CD4-positive, alpha-beta T cell treated with Interleukin-6 at 100 ng/mL for 8 hours (primary cell): ENCODE results near the gene ERC1.
"Not testable (repeated sequence)": the region's sequence is repeated elsewhere in the genome, so short reads cannot be mapped to it uniquely, and the experiment has no call there.

Experiments used
- DNase-seq: peaks from one replicate; pipeline ENCODE4 v3.0.0-alpha.2; 2020; ENCODE audit warnings: mixed read lengths, low spot score

Gene ERC1

DNA sequence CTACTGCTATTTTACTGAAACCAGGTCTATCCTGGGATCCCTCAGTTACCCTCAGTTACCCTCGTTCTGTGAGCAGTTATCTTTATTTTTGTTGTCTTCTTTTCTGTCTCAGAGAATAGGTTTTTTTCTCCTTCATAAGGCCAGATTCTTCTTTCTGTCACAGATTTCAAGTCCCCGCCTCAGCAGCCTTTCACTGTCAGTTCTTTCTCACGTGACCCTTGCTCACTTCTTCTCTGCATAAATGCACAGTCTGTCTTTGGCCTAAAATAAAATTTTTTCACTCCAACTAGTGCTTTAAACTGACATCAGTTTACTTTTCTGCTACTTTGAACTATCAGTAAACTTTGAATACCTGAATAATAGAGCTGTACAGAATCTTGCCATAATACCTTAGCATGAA, 299.7 kb downstream of the ERC1 start:
- DNase-seq = no peak

DNA sequence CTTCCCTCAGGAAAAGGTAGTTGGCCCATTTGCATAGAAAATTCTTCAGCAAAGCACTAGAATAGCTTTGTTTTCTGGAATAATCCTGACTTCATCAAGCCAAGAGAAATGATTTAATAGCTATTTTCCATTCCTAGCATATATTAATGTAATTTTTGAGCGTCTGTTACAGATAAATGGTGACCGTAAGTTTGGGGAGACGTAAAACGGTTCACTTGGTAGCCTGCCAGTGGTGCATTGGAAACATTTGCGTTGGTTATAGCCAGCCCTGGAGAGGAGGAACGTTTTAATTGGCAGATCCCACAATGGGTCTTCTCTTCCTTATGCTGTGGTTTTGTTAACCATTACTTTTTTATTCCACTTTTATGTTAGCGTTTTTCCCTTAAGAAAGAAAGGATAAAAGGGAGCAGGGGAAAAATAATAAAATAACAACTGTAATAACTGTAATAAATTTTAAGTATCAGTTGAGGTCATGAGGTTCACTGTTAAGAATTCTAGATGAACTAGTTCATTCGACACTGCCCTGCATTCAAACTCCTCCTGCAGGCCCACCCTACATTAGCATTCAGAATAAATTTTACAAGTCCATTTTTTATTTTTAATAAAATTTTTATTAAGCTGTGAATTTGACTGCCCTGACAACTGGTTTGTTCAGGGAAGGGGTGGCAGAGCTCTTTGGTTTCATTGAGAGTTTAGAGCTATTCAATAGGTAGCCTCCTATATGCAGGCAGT, 300.7 kb downstream of the ERC1 start:
- DNase-seq = no peak

DNA sequence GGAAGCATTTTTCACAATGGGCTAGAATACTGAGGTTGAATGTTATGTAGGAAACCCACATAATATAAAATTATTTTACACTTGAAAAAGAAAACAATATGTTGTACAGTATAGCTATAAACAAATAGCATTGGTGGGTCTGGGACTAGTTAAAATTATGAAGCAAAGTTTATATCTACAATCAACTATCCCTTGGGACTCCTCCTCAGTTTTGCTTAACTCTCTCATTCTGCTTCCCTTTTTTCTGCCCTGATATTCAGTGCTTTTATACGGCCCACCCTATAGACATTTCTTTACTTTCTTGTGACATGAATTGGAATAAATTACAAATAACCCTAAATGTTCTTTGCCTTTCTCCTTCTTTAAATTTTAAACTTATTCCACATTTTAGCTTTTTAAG, 302.9 kb downstream of the ERC1 start:
- DNase-seq = no peak

DNA sequence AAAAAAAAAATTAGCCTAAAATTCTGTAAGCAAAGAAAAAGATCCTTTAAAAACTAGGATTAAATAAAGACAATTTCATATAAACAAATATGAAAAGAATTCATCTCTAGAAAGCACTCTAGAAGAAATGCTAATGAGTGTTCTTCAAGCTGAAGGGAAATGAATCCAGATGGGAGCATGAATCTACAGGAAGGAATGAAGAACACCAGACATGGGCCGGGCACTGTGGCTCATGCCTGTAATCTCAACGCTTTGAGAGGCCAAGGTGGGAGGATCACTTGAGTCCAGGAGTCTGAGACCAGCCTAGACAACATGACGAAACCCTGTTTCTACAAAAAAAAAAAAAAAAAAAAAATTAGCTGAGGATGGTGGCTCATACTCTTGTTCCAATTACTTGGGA, 306.2 kb downstream of the ERC1 start:
- DNase-seq = no peak

DNA sequence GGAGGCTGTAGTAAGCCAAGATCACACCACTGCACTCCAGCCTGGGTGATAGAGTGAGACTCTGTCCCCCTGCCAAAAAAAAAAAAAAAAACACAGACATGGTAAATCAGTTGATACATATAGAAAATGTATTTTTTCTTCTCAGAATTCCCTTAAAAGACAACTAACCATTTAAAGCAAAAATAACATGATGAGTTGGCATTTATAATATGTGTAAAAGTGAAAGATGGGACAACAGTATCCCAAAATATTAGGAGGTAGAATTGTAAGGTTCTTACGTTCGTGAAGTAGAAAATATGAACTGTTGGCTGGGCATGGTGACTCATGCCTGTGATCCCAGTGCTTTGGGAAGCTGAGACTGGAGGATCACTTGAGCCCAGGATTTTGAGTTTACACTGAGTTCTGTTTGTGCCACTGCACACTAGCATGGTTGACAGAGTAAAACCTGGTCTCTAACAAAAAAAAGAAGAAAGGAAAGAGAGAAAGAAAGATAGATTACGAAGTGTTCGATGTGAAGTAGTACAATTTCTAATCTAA, 306.7 kb downstream of the ERC1 start:
- no peak for DNase-seq

DNA sequence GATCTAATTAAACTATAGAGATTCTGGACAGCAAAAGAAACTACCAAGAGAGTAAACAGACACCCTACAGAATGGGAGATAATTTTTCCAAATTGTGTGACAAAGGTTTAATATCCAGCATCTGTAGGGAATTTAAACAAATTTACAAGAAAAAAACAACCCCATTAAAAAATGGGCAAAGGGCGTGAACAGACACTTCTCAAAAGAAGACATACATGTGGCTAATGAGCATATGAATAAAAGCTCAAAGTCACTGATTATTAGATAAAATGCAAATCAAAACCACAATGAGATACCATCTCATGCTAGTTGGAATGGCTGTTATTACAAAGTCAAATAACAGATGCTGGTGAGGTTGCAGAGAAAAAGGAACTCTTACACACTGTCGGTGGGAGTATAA, 309.4 kb downstream of the ERC1 start:
- DNase-seq = no peak

DNA sequence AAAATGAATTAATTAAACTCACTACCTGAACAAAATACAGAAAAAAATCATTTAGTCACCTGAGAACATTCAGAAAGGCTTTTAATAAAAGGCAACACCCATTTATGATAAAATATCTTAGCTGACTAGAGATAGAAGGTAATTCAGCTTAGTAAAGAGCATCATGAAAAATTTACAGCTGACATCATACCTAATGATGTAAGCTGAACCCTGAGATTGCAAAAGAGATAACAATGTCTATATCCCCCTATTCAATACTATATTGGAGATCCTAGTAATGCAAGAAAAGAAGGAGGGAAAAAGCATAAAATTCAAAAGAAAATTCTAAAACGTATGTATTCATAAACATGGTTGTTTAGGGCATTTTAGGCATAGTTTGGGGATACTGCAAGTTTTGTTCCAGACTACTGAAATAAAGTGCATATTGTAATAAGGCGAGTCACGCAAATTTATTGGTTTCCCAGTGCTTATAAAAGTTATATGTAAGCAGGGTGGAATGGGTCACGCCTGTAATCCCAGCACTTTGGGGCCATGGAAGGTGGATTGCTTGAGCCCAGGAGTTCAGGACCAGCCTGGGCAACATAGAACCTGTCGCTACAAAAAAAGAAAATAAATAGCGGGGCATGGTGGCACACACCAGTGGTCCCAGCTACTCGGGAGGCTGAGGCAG, 311.3 kb downstream of the ERC1 start:
- DNase-seq = no peak

DNA sequence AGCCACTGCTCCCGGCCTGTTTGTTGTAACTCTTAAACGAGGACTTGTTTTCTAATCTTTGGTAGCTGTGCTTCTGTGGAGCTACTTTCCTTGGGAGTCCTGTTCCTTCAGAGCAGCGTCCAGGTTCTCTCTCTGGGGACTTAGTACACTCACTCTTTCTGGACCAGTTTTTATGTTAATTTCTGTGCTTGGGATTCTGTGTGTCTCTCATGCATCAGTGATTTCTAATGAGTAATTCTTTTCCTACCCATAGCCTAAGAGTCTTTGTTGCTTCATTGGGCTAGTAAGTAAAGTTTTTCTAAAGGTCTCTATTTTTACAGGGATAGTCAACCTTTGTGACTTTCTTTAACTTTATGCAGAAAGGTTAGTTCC, 314.0 kb downstream of the ERC1 start:
- no peak for DNase-seq

DNA sequence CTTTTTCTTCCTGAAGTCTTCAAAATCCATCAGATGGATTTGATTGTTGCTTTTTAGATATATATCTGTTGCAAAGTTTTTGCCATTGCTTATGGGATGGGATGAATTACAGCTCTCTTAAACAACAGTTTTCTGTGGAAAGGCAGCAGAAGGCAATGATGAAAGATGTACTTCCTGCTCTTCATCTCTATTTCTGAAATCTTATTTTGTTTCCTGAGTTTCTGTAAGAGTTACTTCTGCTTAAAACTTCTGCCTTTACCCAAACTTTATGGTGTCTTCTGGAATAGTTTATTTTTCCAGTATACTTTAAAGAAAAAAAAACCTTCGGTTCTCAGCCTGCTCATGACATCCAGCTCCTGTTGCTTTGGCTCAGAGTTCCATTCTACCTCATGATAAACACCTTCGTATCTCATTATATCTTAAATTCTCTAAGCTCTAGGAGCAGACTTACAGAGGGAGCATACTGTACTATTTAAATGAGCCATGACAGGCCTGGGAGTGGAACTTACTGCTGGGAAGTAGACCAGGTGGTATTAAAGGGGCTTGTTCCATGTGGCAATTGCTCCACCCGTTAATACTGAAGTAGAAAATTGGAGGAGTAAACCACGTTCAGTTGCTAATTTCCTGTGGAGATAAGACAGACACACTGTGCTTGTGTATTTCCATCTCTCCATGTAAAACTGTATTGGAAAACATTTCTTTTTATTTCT, 314.9 kb downstream of the ERC1 start:
- DNase-seq = no peak

DNA sequence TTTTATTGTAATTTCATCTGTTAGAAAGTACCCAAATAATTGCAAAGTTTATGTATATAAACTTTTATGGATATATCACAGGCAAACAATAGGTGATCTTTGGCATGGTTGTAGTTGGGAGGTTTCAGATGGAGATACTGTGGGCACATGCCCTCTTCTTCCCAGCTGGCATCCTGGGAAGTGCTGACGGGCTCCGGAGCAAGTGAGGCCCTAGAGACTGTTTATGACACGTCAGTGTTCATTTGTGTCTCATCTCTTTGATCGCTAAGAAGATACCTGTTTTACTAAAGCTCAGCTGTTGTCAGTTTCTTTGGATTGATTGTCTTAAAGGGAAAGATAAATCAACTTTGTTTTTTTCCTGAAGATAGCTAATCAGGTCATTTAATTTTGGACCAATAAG, 315.8 kb downstream of the ERC1 start:
- DNase-seq = no peak

DNA sequence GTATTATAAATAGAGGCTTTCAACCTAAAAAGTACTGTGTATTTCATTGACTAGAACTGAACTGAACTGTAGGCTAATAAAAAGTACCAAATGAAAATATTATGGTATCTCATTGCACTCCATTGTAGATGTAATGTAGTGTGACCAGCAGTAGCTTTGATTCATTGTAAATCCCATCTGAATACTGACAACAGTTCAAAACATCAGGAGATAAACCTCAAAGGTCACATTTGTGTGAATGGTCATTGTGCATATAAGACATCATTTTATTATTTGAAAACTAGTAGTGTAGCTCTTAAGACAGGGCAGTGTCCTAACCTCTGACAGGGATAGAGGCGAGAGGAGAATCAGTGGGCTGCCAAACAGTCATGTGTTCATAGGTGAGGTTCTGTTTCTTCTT, 316.8 kb downstream of the ERC1 start:
- no peak for DNase-seq

DNA sequence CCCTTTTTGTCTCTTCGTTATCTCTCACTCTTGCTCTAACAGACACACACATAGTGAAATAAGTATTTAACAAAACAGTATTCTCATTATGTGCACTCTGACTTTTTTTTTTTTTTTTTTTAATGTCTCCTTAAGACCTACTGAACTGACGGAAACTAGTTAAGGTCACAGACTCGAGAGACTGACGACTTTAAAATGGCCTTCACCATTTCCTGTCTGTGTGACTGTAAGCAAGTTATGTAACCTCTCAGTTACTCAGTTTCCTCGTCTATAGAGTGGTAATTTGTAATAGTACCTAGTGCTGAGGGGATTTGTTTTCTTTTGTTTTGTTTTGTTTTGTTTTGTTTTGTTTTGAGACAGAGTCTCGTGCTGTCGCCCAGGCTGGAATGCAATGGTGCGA, 318.6 kb downstream of the ERC1 start:
- DNase-seq = no peak

DNA sequence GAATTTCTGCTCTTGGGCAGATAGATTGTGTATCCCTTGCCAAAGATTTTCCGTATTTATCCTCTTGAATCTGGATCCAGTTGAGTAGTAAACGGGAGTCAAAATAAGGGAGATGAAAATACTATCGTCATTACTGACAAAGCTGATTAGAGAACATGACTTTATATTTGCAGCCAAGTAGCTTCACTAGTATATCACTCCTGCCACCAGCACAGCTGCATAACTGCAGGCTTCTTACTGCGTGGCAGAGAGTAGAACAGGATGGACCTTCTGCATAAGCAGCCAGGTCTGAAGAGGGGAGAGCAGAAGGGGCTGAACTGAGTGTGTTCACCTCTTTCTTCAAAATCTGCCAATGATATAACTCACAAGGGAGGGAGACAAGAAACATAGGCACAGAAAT, 319.6 kb downstream of the ERC1 start:
- no peak for DNase-seq

DNA sequence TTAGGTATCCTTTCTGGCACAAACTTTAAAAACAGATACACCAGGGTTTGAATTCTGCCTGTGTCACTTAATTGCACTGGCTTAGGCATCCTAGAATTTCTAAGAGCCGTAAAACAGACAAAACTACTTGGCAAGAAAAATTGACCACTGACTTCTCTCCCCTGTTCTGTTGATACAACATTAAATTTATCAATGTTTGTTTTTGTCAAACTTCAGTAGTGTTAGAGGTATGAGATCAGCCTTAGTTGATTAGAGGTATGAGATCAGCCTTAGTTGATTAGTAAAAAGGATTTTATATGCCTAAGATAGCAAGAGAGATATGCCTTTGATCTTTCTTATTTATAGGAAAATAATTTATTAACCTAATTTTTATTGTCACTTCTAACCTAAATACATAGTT, 320.1 kb downstream of the ERC1 start:
- DNase-seq = no peak

DNA sequence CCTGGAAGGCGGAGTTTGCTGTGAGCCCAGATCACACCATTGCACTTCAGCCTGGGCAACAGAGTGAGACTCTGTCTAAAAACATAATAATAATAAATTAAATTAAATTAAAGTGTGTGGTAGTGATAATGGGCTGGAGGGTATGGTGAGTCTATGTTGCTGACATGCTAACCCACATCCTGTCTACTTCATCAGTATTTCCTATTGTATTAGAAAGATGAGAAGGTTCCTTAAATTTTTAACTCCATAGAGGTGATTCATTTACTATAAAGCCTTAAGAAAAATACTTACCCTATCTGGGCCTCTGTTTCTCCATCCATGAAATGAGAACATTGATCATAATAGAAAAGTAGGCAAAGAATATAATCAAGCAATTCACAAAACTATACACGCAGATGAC, 322.9 kb downstream of the ERC1 start:
- no peak for DNase-seq

DNA sequence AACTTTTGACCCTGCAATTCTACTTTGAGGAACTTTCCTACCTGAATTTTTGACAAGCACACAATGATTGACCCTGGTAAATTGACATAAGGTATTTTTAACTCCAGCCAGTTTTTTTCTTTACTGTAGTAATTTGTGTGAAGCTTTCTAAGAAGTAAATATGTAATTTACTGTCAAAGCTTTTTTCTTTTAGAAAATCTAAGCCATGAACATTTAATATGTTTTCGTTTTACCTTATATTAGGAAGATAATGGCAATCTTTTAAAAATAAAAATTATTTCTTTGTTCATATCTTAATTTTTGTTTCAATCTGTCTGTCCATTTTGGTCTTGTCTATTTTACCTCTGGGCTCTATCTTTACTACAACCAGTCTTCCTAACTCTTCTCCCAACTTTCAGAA, 323.5 kb downstream of the ERC1 start:
- DNase-seq = no peak

DNA sequence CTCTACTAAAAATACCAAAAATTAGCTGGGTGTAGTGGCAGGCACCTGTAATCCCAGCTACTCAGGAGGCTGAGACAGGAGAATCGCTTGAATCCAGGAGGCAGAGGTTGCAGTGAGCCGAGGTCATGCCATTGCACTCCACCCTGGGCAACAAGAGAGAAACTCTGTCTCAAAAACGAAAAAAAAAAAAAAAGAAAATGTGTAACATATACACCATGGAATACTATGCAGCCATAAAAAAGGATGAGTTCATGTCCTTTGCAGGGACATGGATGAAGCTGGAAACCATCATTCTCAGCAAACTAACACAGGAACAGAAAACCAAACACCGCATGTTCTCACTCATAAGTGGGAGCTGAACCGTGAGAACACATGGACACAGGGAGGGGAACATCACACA, 326.0 kb downstream of the ERC1 start:
- DNase-seq = not testable (repeated sequence)

DNA sequence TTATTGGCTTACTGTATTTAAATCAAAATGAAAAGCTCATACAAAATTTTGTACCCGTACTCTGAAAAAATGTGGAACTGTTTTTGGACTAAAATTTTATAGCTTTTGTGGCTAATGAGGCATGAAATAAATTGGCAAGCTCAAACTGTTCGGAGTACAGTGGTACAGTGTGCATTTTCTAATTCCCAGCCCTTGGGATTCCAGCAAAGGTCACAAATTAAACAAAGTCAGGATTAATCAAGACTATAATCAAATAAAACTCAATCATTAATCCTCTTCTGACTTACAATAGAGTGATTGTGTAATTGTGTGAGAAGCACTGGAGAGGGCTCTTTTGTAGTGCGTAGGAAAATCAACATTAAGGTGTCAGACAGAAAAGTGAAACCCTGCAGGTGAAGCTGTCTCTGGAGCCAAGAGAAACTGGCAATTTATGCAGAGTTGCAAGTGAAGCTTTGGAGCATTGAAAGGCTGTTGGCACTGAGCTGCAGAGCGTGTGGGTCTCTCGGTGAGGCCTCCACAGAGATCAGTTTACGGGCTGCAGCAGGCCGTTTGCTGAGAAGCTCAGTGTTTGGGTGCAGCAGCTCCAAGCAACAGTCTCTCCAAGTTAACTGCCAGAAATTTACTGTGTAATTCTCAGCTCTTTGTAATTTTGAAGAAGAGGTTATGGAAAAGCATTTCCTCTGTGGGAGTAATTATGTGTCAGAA, 327.5 kb downstream of the ERC1 start:
- DNase-seq = no peak

DNA sequence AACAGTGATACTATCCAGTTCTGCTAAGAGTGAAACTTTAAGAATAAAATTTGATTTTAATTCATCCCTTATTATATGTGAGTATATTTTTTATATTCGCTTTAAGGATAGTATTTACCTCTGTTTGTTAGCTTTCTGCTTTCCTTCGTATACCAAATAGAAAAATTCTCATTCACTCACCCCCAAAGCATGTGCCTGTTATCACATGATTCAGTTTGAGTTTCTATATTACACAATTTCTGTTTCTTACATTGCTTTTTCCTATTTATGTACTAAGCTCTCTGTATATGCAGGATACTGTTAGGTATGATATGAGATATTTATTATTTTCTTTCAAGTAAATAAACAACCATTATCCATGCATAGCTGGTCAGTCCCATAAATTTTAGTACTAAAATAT, 328.2 kb downstream of the ERC1 start:
- DNase-seq = no peak

DNA sequence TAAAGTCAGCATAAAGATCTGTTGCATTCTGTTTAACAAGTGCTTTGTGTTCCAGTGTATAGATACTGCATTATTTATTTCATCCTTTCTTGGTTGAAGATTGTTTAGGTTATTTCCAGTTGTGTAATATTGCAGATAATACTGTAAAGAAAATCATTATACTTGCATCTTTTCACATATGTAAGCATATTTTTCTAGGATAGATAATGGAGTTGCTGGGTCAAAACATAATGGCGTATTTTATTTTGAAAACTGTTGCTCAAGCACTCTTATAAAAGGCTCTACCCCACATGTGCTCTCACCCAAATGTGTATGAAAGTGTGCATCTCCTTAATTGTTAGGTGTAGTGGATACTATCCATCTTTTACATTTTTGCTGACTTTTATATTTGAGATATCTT, 329.0 kb downstream of the ERC1 start:
- DNase-seq = no peak

DNA sequence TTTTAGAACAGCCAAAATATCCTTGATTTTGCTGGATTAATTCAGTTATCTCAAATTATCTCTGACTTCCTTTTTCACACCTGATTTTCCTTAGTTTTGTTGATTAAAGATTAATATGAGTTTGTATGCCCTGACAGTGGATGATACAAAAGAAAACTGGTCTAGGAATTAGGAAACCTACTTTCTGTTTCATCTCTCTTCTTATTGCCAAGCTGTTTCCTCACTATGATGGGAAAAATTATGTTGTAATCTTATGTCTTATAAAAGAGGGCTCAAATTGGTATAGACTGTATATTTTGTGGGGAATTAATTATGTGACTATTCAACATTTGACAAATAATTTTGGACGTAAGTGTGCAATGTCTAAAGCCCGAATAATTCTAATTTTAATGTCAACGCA, 331.8 kb downstream of the ERC1 start:
- no peak for DNase-seq

DNA sequence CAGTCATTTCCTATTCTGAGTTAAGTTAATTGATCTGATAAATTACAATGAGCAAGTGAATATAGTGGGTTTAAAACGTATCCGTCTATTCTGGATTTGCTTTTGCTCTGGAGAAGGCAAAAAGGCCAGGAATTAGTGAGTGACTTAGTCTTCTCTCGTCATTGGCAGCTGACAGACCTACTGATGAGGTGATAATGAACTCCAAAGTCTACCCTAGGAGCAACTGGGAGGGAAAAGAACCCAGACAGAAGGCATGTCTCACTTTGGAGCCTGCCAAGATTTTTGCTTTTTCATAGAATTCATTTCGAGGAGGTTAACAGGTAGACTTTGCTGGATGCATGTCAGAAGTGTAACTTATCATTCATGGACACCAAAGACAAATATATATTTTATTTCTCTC, 333.1 kb downstream of the ERC1 start:
- no peak for DNase-seq

DNA sequence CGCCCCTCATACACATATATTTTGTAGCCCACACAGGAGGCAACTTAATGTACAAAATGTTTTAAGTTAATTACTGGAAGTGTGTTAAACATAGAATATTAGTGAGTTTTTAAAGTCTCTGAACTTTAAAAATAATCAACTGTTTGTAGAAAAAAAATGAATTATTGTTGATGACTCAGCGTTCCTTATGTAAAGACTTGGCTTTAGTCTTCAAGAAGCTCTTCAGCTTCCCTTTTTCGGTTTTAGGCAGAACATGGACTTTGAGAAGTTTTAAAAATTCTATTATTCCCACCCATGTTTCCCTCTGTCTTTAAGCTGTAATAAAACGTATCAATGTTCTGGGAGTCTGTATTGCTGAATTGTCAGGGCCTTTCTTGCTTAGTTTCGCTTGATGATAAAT, 333.9 kb downstream of the ERC1 start:
- DNase-seq = no peak
